AG04450 (cell line): ENCODE measurements around the gene MRPL12. TPM values are rescaled to one million over a fixed set of nuclear protein-coding genes. Genes with fewer than 3 reads are reported as not detected.

ENCODE experiments used
- CTCF ChIA-PET: fragments of 300-600, 350-600 bp; formaldehyde crosslinking; extraction: SDS; loops from one replicate; lab custom pipeline; 2022; ENCODE audit warnings: antibody characterized with exemption, inconsistent platforms; lab: Charles Lee
- POLR2A ChIA-PET: fragments of 350-600 bp; formaldehyde crosslinking; extraction: SDS; loops from one replicate; lab custom pipeline; 2021; ENCODE audit warnings: antibody characterized with exemption, inconsistent platforms; lab: Yijun Ruan, JAX
- DNase-seq: peaks from one replicate; pipeline ENCODE4 v3.0.0-alpha.2; 2011; ENCODE audit warnings: low read depth, low spot score
- H3K27ac ChIP-seq: one replicate; pipeline ENCODE4 v1.5.1; 2012; ENCODE audit warnings: low read depth, low read length, control low read depth
- H3K27me3 ChIP-seq: one replicate; pipeline ENCODE4 v1.6.0; 2012; ENCODE audit warnings: low read length; ENCODE audit not compliant: control insufficient read depth, insufficient read depth
- H3K4me3 ChIP-seq: 2 replicates; pipeline ENCODE4 v1.5.1; 2011; ENCODE audit warnings: mild to moderate bottlenecking, low read depth, low read length, control low read depth
- H3K9me3 ChIP-seq: 2 replicates; pipeline ENCODE4 v1.5.1; 2012; ENCODE audit warnings: low read length; ENCODE audit not compliant: control insufficient read depth, insufficient read depth
- CTCF ChIP-seq: IDR thresholded peaks from 2 replicates; pipeline ENCODE4 v1.5.1; 2011; ENCODE audit warnings: low read depth, low read length, control low read depth, inconsistent platforms
- polyA plus RNA-seq: library from polyadenylated mRNA; depleted of rRNA; stranded (reverse); fragments of >200 nt; gene quantifications from 2 replicates; pipeline ENCODE4 v1.2.3, GENCODE V29; 2011

Gene MRPL12
- polyA plus RNA-seq, 1 experiment, result 52.1 TPM

- no peaks in the 10 kb centered on the region for H3K27me3 ChIP-seq
- no peaks in the 10 kb centered on the region; the same call in 1 of the 2 replicates for H3K9me3 ChIP-seq
- DNase-seq, result no peak
- peak overlapping the region; percentile 90 for H3K4me3 ChIP-seq
- ChIA-PET CTCF (no interaction called here), POLR2A (interaction anchor here (0.5 to 3.8 kb wide), 10 partner anchors 8 to 192 kb away, joined by 3 to 35 read pairs (median 4); partner anchors contain the start of genes ACTG1, ARL16, CCDC137 and HGS)
- H3K27ac ChIP-seq, result peak overlapping the region; percentile 21
- TF ChIP-seq CTCF, result no peak
Measured at GRCh38 chr17:81703747-81704654, 834 bp downstream of the MRPL12 start.

- TF ChIP-seq CTCF, result no peak
- H3K4me3 ChIP-seq, result no peak overlapping the region
- CTCF ChIA-PET, result no interaction called here
- H3K27ac ChIP-seq, result no peak overlapping the region
- POLR2A ChIA-PET, result no interaction called here
- no peaks in the 10 kb centered on the region; the same call in 1 of the 2 replicates for H3K9me3 ChIP-seq
- H3K27me3 ChIP-seq, result no peaks in the 10 kb centered on the region
- DNase-seq, result no peak
Measured at GRCh38 chr17:81705518-81706231, 2.5 kb downstream of the MRPL12 start.

GRCh38 chr17:81706232-81706611 is 3.1 kb downstream of the MRPL12 start:
- TF ChIP-seq CTCF, result no peak
- ChIA-PET CTCF (no interaction called here), POLR2A (no interaction called here)
- Histone ChIP-seq H3K27me3 (no peaks in the 10 kb centered on the region), H3K9me3 (no peaks in the 10 kb centered on the region; the same call in 1 of the 2 replicates), H3K27ac (no peak overlapping the region), H3K4me3 (no peak overlapping the region)
- DNase-seq, result no peak

- Histone ChIP-seq H3K4me3 (no peak overlapping the region), H3K27me3 (no peaks in the 10 kb centered on the region), H3K9me3 (no peaks in the 10 kb centered on the region; the same call in 1 of the 2 replicates), H3K27ac (no peak overlapping the region)
- POLR2A ChIA-PET, result no interaction called here
- no peak for DNase-seq
- TF ChIP-seq CTCF, result no peak
- CTCF ChIA-PET, result no interaction called here
Measured at GRCh38 chr17:81706757-81707624, 3.8 kb downstream of the MRPL12 start.
